Heart left ventricle (tissue), 13 donors: Measurements from ENCODE around the gene ZCCHC4.

ENCODE experiments used
- POLR2A ChIP-seq, 2 donors: fragments of 450-650 bp; IDR thresholded peaks; one replicate each; pipeline ENCODE4 v1.6.1; 2017; ENCODE audit warnings: antibody characterized with exemption in 2 of 2, mild to moderate bottlenecking in 2 of 2, moderate library complexity in 2 of 2
- TF ChIP-seq, protein P1 (sequence below), 12 donors: fragments of 200-600 bp; sonication (generic) in 4 of 12; IDR thresholded peaks; one replicate each; pipeline versions ENCODE4 v1.5.0 to v1.8.0; 2018 to 2022; ENCODE audit warnings: antibody characterized with exemption in 12 of 12, mild to moderate bottlenecking in 5 of 12
- donor health status: ischemic (EF 13 %, LVEDD 7.1; RV severe dilation, severe dysfunction).
- donor health status: DM: no; HTN: yes; CAD: no.
- donor health status: DM: no; HTN: no; CAD: no.
- donor health status: ischemic (EF 25% LVEDD 6.9; RV normal size, moderate dysfunction).
- donor health status: ischemic (EF 25% LVEDD 5.7; RV mildly dilated, moderate dysfunction).
- donor health status: ischemic (EF 35%, LVEDD 5.7; RV mildly dilated, moderate dysfunction).
- donor health status: nonischemic (EF 11% LVEDD 7.7; RV severe dilation, severe dysfunction).
- donor health status: DM: yes; HTN: yes; CAD: no.
- donor health status: PGD.
- donor health status: ischemic (EF 29% LVEDD 5.4; RV normal size, mild dysfunction).
- donor health status: nonischemic (EF 23%, LVEDD 6.1; RV moderate dilation, normal function).

DNA sequence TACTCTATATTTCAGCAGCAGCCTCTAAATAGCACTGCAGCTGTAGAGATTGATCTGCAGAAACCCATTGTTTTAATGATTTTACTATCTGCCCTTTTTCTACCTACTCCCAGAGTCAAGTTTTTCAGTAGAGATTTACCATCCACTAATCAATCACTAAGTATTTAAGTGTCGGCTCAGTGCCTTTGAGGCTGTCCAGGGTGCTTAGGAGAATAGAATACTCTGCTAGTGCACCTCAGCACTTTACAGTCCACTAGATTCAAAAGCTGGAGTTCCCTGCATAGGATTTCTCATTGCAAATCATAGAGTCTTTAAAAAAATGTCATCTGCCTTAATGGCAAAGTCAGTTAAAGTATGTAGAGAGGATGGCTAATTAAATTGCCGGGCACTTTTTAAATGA, 34.9 kb downstream of the ZCCHC4 start:
- TF ChIP-seq POLR2A (IDR thresholded peaks at IDR 0.05) = no peak
- TF ChIP-seq, protein P1, sequence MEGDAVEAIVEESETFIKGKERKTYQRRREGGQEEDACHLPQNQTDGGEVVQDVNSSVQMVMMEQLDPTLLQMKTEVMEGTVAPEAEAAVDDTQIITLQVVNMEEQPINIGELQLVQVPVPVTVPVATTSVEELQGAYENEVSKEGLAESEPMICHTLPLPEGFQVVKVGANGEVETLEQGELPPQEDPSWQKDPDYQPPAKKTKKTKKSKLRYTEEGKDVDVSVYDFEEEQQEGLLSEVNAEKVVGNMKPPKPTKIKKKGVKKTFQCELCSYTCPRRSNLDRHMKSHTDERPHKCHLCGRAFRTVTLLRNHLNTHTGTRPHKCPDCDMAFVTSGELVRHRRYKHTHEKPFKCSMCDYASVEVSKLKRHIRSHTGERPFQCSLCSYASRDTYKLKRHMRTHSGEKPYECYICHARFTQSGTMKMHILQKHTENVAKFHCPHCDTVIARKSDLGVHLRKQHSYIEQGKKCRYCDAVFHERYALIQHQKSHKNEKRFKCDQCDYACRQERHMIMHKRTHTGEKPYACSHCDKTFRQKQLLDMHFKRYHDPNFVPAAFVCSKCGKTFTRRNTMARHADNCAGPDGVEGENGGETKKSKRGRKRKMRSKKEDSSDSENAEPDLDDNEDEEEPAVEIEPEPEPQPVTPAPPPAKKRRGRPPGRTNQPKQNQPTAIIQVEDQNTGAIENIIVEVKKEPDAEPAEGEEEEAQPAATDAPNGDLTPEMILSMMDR (IDR thresholded peaks at IDR 0.05) = no peak
